Suprapubic skin (tissue), 4 donors: Measurements from ENCODE around the gene PCSK5. TPM values are rescaled to one million over a fixed set of nuclear protein-coding genes. Genes with fewer than 3 reads are reported as not detected.

ENCODE experiments used
- DNase-seq, 2 donors: peaks; one replicate each; pipeline ENCODE4 v3.0.0-alpha.2; 2019; ENCODE audit warnings: low spot score in 2 of 2
- H3K27ac ChIP-seq: fragments of 200-600 bp; sonication (generic); one replicate; pipeline ENCODE4 v1.5.1; 2019
- H3K27me3 ChIP-seq: fragments of 200-600 bp; sonication (generic); one replicate; pipeline ENCODE4 v1.5.1; 2019
- H3K36me3 ChIP-seq: fragments of 200-600 bp; sonication (generic); one replicate; pipeline ENCODE4 v1.5.1; 2019
- H3K4me1 ChIP-seq: fragments of 200-600 bp; sonication (generic); one replicate; pipeline ENCODE4 v1.5.1; 2019
- H3K4me3 ChIP-seq: fragments of 200-600 bp; sonication (generic); one replicate; pipeline ENCODE4 v1.5.1; 2019; ENCODE audit warnings: mild to moderate bottlenecking
- H3K9me3 ChIP-seq: fragments of 200-600 bp; sonication (generic); one replicate; pipeline ENCODE4 v1.5.1; 2019
- EP300 ChIP-seq: sonication (generic); formaldehyde crosslinking; IDR thresholded peaks from one replicate; pipeline ENCODE4 v1.6.1; 2017; ENCODE audit warnings: antibody characterized with exemption
- POLR2A ChIP-seq, 2 donors: fragments of 450-650 bp; IDR thresholded peaks; one replicate each; pipeline ENCODE4 v1.6.1; 2017; ENCODE audit warnings: antibody characterized with exemption in 2 of 2, mild to moderate bottlenecking in 2 of 2, moderate library complexity in 2 of 2
- POLR2AphosphoS5 ChIP-seq, 3 donors: sonication (generic); formaldehyde crosslinking; IDR thresholded peaks; one replicate each; pipeline ENCODE4 v1.6.1; 2017; ENCODE audit warnings: antibody characterized with exemption in 3 of 3
- WGBS: methylation state at CpG from one replicate; pipeline ENCODE4 v1.1.5; 2018; 5-methylcytosine and 5-hydroxymethylcytosine counted together
- total RNA-seq, 4 donors: library from RNA; depleted of rRNA; stranded (reverse); fragments of >200 nt; gene quantifications; one replicate each; pipeline ENCODE4 v1.1.0, GENCODE V29; 2016
- TF ChIP-seq, protein P1 (sequence below), 2 donors: fragments of 200-600 bp in 1 of 2; fragments of 450-650 bp in 1 of 2; sonication (generic) in 1 of 2; IDR thresholded peaks; one replicate each; pipeline ENCODE4 v1.5.1; 2016 to 2019; ENCODE audit warnings: antibody characterized with exemption in 2 of 2, mild to moderate bottlenecking in 1 of 2, moderate library complexity in 1 of 2

The PCSK5 gene
- total RNA-seq, 4 donors from 2014 or later, result 5.2 to 10.8 (median 7.3) TPM

DNA sequence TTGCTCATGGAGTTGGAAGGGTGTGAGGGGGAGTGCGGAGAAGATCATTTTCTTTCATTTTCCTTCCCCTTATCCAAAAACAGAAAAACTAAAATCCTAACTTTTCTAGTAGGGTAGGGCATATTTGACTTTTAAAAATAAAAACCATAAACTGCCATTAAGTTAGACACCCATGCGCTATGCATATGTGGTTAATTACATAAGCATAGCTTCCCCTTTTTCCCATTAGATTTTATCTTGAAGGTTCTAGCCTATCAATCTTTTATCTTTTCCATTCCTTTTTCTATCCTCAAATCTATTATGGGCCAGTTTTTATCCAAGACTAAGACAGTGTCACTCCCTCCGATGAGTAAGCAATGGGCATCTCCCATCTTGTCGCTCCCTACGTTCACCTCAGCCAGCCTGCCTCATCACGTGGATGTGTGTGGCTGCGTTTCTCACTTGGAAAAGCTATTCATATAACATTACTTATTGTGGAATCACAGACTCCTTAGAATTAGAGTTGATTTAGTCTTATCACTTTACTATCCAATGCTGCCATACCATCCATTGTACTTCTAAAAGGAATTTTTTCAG lies 49.2 kb downstream of the PCSK5 start:
- H3K36me3 ChIP-seq, result no peaks in the 10 kb centered on the region
- 76% methylated on average over 7 of the region's 7 CpGs for WGBS
- no peaks in the 10 kb centered on the region for H3K9me3 ChIP-seq
- no peak overlapping the region for H3K4me3 ChIP-seq
- DNase-seq, result no peak
- H3K27me3 ChIP-seq, result no peaks in the 10 kb centered on the region
- no peak overlapping the region for H3K27ac ChIP-seq
- TF ChIP-seq EP300 (no peak), POLR2AphosphoS5 (IDR thresholded peaks at IDR 0.05) (no peak), POLR2A (IDR thresholded peaks at IDR 0.05) (no peak)
- TF ChIP-seq, protein P1, sequence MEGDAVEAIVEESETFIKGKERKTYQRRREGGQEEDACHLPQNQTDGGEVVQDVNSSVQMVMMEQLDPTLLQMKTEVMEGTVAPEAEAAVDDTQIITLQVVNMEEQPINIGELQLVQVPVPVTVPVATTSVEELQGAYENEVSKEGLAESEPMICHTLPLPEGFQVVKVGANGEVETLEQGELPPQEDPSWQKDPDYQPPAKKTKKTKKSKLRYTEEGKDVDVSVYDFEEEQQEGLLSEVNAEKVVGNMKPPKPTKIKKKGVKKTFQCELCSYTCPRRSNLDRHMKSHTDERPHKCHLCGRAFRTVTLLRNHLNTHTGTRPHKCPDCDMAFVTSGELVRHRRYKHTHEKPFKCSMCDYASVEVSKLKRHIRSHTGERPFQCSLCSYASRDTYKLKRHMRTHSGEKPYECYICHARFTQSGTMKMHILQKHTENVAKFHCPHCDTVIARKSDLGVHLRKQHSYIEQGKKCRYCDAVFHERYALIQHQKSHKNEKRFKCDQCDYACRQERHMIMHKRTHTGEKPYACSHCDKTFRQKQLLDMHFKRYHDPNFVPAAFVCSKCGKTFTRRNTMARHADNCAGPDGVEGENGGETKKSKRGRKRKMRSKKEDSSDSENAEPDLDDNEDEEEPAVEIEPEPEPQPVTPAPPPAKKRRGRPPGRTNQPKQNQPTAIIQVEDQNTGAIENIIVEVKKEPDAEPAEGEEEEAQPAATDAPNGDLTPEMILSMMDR (IDR thresholded peaks at IDR 0.05), result no peak
- no peaks in the 10 kb centered on the region for H3K4me1 ChIP-seq

DNA sequence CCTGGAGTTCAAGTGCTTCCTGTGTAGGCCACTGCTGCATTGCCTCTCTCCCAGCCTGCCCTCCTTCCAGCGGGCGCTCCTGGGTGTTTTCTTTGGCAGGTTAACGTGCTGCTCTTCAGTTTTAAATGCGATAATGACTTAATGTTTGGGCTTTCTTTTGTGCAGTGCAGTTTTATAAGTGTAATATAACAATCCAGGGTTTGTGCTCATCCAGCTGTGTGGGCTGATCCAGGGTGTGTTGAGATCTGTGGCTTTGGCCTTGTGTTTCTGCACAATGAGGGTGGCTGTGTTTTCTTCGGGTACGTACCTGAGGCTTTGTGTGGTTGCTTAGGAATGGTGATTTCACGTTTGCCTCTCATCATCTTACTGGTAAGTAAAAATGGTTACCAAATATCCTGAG lies 50.6 kb downstream of the PCSK5 start:
- no peak for TF ChIP-seq EP300
- TF ChIP-seq POLR2AphosphoS5 (IDR thresholded peaks at IDR 0.05), result no peak
- TF ChIP-seq POLR2A (IDR thresholded peaks at IDR 0.05), result no peak
- TF ChIP-seq, protein P1 (IDR thresholded peaks at IDR 0.05), result no peak
- no peaks in the 10 kb centered on the region for H3K4me1 ChIP-seq
- WGBS, result 73% methylated on average over 7 of the region's 7 CpGs

GRCh38 chr9:75941577-75942311 lies 51.3 kb downstream of the PCSK5 start:
- Histone ChIP-seq H3K27ac (peak overlapping the region; percentile 51), H3K36me3 (no peaks in the 10 kb centered on the region), H3K4me3 (no peak overlapping the region), H3K27me3 (no peaks in the 10 kb centered on the region), H3K9me3 (no peaks in the 10 kb centered on the region), H3K4me1 (no peaks in the 10 kb centered on the region)
- whole genome bisulfite sequencing, result 72% methylated on average over 16 of the region's 16 CpGs
- DNase-seq, result no peak
- TF ChIP-seq EP300 (no peak), POLR2AphosphoS5 (IDR thresholded peaks at IDR 0.05) (no peak), POLR2A (IDR thresholded peaks at IDR 0.05) (no peak)
- TF ChIP-seq, protein P1 (IDR thresholded peaks at IDR 0.05), result no peak

More for the DNA sequence above, 50.6 kb downstream of the PCSK5 start:
- peak overlapping the region; percentile 51 for H3K27ac ChIP-seq
- DNase-seq, result no peak
- H3K36me3 ChIP-seq, result no peaks in the 10 kb centered on the region
- H3K9me3 ChIP-seq, result no peaks in the 10 kb centered on the region
- H3K4me3 ChIP-seq, result no peak overlapping the region
- H3K27me3 ChIP-seq, result no peaks in the 10 kb centered on the region

DNA sequence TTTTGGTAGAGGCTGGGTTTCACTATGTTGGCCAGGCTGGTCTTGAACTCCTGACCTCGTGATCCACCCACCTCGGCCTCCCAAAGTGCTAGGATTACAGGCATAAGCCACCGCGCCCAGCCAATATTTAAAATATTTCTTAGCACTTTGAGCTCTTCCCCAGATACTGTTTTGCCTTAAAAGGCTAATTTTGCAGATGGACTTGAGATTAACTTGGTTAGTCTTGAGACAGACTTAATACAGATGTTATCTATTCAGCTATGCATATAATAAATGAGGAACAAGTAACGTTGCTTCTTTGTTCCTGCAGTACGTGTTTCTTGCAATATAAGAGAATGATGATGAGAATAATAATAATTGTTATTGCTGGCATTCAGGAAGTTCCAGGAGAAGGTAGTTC lies 56.3 kb downstream of the PCSK5 start:
- DNase-seq, result no peak
- Histone ChIP-seq H3K27me3 (no peaks in the 10 kb centered on the region), H3K4me1 (no peaks in the 10 kb centered on the region), H3K4me3 (no peak overlapping the region), H3K36me3 (no peaks in the 10 kb centered on the region), H3K27ac (no peak overlapping the region), H3K9me3 (no peaks in the 10 kb centered on the region)
- WGBS, result 91% methylated on average over 6 of the region's 6 CpGs
- no peak for TF ChIP-seq POLR2AphosphoS5 (IDR thresholded peaks at IDR 0.05)
- no peak for TF ChIP-seq POLR2A (IDR thresholded peaks at IDR 0.05)
- TF ChIP-seq, protein P1 (IDR thresholded peaks at IDR 0.05), result no peak
- no peak for TF ChIP-seq EP300

DNA sequence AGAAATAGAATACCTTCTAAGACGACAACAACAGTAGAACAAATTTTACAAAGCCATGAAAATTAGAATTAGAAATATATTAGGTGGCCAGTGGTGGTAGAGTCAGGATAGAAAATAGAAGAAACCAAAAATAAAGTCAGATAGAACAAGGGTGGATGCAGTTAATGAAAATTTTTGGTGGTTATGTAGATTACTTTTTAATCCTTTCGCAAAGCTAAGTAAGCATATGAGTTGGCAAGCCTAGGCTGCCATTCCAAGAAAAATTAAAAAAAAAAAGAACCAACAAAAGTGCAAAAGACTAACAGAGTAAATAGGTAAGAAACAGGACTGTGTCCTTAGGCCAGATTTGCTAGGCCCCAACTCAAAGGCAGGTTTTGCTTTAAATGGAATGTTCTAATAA lies 56.8 kb downstream of the PCSK5 start:
- H3K4me3 ChIP-seq, result no peak overlapping the region
- H3K9me3 ChIP-seq, result no peaks in the 10 kb centered on the region
- no peaks in the 10 kb centered on the region for H3K36me3 ChIP-seq
- no peak overlapping the region for H3K27ac ChIP-seq
- no peaks in the 10 kb centered on the region for H3K27me3 ChIP-seq
- TF ChIP-seq EP300, result no peak
- TF ChIP-seq, protein P1 (IDR thresholded peaks at IDR 0.05), result no peak
- no peak for TF ChIP-seq POLR2AphosphoS5 (IDR thresholded peaks at IDR 0.05)
- H3K4me1 ChIP-seq, result no peaks in the 10 kb centered on the region
- no peak for DNase-seq
- WGBS, result 89% methylated on average over 2 of the region's 2 CpGs
